Activated gamma-delta T cell (primary cell): Measurements from ENCODE around the gene DENND2D.
"Not testable (repeated sequence)": the region's sequence is repeated elsewhere in the genome, so short reads cannot be mapped to it uniquely, and the experiment has no call there.

ENCODE experiments used
- DNase-seq: peaks from one replicate; lab custom pipeline; 2025; lab: John Stamatoyannopoulos, UW

DENND2D gene

DNA sequence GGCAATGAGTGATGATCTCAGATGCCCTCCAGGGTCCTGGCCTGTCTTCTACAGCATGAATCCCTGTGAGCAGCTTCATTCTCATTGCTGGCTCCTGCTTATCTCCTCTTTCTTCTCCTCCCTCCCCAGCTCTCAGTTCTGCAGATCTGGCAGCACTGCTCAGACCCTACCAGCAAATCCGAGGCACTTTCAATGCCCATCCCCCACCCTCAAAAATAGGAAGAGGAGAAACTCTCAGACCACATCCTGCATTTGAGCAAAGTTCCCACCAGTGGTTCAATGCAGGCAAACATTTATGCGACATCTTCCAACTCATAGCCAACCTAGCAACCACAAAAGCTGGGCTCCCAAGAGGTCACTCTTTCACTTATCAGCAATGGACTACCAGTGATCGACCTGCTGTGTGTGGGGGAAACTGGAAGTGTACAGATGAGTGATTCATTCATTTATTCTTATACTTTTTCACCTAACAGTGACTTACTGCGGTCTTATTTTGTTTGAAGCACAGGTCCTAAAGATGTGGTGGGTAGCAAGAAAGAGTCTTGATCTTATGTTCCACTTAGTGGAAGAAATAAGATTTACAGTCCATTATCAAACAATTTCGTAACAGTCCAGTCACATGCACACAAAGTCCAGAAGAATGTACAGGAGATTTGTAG, 21.3 kb upstream of the DENND2D start:
- DNase-seq: no peak

DNA sequence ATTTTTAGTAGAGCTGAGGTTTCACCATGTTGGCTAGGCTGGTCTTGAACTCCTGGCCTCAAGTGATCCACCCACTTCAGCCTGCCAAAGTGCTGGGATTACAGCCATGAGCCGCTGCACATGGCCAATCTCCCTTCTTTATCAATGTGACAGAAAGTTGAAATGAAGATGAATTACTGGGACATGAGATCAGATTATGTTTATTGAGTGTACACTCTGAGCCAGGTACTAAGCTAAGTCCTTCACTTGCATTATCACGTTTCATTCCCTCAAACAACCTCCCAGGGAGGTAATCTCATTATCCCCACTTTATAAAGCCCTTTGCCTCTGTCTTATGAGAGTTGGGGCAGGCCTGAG, 20.8 kb upstream of the DENND2D start:
- DNase-seq: no peak

DNA sequence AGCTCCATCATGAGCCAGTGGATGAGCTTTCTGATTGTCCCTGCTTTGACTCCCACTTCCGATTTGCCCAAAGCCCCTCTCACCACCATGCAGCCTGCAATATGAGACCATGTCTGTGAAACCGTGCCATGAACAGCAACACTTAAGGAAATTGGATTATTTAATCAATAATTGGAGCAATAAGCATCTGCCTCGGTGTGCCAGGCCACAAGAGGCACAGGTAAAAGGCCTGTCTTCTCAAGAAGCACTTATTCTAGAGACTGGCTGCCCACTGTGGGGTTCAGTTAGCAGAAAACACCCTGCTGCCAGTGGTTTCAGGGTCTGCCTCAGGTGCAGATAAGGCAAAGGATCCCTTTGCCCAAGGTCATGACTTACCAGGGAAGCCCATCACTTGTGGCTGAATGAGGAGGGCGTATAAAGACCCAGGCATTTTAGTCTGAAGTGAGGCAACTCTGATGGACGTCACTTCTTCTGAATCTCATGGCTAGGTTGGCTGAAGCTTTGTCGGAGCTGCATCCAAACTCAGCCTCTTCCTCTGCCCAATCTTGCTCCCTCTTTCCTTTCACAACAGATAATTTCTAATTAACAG, 19.9 kb upstream of the DENND2D start:
- DNase-seq: no peak

DNA sequence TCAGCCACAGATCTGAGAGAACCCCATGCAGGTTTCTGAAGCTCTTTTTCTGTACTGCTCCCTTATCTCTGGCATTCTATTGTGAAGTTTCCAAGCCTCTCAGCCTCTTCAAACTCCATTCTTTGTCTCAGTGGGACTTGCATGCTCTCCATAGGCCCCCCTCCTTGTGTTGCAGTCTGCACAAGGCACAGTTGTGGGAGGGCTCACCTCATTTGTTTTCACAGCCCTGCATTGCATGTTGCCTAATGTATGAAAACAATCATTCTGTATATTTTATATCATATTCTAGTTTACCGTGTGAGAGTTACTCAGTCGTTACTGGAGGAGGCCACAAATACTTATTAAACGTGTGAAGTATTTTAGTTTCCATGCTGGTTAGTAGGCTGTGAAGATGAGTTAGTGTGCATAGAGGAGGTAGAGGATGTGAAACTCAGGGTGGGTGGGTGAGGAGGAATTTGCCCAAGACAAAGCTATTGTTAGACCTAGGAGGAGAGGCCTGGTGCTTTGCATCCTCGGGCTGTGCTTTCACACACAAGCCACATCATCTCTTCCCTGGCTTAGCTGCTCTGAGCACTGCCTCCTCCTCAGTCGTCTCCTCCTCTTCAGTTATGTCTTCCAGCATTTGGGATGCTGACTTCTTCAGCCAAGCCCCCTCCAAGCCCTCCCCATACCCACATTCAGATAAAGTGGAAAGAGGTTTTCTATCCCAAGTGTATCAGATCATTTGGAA, 19.3 kb upstream of the DENND2D start:
- DNase-seq: no peak

DNA sequence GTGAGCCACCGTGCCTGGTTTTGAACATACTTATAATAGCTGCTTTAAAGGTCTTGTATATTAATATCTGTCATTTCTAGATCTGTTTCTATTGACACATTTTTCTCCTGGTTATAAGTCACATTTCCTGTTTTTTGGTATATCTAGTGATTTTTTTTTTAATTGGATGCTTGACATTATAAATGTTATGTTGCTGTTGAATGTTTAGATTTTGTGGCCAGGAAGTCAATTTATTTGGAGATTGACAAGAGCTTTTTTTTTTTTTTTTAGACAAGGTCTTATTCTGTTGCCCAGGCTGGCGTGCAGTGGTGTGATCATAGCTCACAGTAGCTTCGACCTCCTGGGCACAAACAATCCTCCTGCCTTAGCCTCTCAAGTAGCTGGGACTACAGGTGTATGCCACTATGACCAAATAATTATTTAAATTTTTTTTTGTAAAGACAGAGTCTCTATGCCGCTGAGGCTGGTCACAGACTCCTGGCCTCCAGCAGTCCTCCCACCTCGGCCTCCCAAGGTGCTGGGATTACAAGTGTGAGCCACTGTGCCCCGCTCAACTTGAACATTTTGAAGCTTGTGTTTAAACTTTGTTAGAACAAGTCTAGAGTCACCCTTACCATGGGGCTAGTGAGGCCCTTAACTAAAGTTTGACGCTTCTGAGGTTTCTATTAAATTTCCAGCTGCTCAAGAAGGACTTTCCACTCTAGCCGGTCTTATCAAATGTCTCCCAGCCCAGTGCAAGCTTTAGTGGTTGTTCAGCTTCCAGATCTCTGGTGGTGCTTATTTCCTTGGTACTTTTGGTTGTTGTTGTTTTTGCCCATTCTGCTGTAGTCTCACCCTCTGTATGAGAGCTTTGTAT, 18.5 kb upstream of the DENND2D start:
- DNase-seq: no peak

DNA sequence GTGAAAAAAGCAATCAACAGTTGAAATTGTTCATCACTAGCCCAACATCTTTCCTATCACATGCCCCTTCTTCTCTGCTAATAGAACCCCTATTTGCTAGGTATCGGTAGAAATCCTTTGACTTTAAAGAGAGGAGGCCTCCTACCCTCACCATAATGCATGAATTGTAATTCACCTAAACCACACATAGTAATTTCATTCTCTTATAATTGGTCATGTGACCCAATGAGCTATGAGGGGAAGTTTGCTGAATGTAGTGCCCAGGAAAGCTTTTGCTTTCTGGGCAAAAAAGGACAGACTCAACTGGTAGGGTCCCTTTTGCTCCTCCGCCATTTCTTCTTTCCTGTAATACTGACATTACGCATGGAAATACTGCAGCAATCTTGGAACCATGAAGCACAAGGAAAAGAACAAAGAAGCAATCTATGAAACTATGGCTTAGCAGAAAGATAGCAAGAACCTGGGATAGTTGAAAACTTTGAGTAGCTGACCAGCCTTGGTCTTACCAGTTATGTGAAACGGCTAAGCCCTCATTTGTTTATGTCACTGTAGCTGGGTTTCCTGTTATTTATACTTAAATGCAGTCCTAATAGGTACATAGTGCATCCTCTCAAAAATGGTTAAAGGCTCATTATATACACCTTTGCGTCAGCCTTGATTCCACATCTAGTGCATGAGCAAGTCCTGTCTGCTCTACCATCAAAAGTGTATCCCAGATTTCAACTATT, 16.9 kb upstream of the DENND2D start:
- no peak for DNase-seq

DNA sequence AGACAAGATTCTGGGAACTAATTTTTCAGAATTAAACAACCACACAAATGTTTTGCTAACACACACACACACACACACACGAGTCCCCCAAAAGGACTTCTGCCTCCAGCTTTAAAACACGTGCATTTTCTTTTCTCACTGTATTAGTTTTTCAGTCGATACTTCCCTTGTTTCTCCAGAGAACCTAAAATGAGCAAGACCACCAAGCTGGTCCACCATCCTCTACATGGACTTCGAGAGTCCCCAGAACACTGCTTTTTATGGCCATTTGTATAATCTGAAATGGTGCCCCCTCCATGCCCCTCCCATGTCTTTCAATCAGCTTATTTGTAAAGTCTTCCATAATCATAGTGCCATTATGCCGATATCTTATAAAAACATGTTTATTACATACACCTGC, 16.3 kb upstream of the DENND2D start:
- DNase-seq: no peak

DNA sequence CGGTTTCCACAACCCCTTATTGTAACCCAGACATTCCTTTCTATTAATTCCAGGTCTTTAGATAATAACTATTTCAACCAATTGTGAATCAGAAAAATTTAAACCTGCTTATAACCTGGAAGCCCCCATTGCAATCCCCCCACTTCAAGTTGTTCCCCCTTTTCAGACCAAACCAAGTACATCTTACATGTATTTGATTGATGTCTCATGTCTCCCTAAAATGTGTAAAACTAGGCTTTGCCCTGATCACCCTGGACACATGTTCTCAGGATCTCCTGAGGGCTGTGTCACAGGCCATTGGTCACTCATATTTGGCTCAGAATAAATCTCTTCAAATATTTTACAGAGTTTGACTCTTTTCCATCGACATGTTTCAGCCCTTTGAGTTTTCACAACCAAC, 14.8 kb upstream of the DENND2D start:
- not testable (repeated sequence) for DNase-seq

DNA sequence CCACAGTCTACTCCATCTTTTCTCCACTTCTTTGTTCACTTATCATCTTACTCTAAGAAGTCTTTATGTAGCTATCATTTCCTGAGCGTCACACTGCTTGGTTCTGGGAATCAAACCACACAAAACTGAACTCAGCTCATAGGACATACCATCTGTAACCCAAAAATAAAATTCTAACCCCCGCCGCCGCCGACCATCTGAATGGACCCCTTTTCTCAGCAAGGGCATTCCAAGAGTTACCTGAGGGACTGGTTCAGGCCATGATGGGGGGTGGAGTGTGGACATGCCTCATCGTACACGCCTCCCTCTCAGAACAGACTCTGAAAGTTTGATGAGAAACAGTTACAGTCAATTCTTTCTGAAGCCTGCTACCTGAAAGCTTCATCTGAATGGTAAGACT, 14.4 kb upstream of the DENND2D start:
- no peak for DNase-seq

DNA sequence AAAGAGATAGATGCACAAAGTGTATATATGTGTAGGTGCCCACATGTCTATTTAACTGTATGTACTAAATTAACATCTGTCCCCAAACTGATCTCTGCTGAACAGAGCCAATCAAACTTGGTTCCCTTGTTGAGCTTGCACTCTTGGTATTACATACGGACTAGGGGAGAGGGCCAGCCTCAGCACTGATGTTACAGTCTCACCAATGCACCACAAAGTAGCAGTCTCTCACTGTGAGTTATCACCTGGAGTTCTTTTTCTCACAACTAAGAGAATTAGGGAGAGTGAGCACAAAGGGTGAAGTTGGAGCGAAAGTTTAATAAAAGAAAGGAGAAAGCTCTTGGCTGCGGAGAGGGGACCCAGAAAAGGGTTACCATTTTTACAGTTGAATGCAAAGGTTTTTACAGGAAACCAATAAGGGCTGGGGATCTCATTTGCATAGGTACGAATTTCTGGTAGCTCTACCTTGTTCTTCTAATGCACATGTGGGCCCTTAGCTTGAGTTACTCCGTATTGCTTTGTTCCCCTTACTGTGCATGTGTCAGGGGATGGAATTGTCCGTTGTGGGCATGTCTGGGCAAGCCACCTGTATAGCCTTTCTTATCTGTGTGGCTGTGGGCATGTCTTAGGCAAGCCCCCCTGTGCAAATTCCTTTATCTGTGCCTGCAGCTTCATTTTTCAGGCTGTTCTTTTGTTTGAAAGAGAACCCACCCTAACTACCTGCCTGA, 13.8 kb upstream of the DENND2D start:
- no peak for DNase-seq

DNA sequence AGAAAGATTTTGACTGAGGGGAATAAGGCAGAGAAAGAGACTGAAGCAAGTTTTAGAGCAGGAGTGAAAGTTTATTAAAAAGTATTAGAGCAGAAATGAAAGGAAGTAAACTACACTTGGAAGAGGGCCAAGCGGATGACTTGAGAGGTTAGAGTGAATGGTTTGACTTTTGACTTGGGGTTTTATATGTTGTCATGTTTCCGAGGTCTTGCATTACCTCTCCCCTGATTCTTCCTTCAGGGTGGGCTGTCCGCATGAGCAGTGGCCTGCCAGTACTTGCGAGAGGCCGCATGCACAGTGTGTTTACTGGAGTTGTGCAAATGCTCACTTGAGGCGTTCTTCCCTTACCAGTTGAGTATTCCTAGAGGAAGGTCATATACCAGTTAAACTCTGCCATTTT, 13.0 kb upstream of the DENND2D start:
- no peak for DNase-seq

DNA sequence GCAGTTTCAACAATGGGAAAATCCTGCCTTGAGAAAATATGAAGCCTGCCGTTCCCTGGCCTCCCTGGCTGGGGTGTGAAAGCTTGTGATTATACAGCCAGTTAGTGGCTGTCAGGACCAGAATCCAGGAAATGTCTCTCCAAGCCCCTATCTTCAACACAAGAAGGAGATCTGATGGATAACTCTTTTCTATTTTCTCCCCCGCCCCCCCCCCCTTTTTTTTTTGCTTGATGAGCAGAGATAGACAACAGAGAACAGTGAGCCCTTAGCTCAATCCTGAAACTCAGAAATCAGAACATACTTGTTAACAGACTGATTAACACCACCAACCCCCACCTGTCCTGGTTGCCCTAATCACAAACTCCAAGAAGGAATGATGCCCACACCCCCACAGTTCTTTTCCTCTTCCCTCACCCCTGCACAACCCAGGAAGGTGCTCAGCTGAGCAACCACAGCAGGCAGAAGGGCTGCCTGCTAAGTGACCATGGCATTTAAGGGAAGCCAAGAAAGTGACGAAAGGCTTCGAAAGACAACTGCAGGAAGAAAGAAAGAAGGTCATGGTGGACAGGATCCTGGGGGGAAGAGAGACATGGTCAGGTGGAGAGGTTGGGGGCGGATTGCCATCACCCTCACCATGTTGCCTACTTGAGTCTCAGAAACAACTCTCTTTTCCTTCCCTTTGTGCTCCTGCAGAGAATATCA, 12.3 kb upstream of the DENND2D start:
- no peak for DNase-seq

DNA sequence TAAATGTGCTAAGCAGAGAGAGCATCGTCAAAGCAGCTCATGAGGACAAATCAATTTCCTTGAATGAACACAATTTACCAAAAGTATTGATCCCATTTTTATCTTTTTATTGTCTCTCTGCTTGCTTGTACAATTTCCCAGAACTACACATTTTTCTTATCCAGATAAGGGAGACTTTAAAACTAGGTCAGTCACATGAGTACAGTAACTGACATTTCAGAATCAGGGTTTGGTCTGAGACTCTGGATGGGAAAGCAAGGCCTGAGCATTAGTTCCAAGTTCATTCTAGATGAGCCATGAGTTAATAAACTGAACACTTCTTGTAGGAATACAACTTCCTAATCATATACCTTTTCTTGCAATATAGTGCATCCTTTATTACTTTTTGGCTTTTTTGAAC, 11.5 kb upstream of the DENND2D start:
- DNase-seq: no peak

DNA sequence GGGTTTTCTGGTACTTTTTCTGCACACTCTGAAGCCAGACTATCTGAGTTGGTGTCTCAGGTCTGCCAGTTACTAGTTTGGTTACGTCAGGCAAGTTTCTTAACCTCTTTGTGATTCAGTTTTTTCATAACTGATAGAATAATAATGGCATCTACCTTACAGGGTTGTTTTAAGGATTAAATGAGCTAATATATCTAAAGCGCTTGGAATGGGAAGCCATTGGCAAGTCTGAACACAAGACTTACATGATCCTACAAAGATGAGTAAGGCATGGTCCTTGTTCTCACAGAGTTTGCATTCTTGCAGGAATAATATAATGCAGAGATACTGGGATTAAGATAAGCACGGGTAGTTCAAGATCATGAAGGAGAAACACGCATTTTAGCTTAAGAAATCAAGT, 9.2 kb upstream of the DENND2D start:
- no peak for DNase-seq

DNA sequence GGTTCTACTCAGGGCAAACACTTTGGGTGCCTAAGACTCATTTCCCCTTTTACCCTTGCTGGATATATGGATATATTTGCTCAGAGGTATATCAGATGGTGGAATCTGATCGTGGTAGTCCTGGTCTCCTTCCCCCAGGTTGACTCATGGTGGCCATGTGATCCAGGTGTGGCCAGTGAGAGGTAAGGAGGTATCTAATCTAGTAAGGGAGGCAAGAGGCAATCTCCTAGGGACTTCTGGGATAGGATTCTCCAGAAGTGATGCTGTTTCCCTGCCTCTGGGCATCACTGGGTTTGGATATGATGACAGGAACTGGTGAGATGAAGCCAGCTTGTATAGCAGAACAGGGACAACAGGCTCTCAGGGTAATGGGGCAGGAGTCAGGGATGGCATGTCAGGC, 8.5 kb upstream of the DENND2D start:
- DNase-seq: no peak

DNA sequence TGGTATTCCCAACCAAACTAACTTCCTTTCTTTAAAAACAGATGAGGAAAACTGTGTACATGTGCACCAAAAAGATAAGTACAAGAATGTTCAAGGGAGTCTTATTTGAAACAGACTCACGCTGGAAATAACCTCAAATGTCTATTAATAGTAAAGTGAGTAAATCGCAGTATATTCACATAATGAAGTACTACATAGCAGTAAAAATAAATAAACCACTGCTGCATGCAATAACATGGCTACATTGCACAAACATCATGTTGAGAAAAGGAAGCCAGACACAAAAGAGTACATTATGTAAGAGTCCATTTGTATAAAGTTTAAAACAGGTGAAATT, 5.2 kb upstream of the DENND2D start:
- no peak for DNase-seq

DNA sequence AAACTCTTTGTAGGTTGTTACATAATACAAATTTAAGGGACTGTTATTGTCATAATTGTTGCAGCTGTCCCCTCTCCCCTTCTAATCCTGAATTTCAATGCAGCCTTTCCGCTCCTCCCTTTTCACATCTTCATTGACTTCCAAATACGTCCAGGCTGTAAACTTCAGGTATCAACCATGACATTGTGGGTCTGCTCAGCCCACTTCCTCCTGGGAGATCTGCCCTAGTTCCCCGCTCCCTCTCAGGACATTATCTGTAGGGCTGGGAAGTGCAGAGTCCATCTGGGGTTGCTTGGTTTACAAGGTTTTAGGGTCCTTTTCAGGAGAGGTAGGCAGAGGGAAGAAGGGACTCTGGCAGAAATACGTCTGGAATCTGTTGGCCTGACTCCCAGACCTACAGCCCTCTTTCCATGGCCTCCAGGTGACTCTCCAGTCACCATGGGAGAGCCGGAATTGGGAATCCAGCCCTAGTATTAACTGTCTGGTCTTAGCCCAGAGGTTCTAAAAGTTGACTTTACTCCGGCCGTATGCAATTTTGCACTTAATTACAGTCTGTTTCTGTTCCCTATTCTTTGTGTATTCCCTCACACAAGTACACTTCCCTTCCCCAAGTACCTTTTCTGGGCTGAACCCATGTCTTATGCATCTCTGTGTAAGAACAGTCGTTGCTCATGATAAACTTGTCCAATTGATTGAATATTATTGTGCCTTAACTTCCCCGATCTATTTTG, 4.7 kb upstream of the DENND2D start:
- DNase-seq: no peak

DNA sequence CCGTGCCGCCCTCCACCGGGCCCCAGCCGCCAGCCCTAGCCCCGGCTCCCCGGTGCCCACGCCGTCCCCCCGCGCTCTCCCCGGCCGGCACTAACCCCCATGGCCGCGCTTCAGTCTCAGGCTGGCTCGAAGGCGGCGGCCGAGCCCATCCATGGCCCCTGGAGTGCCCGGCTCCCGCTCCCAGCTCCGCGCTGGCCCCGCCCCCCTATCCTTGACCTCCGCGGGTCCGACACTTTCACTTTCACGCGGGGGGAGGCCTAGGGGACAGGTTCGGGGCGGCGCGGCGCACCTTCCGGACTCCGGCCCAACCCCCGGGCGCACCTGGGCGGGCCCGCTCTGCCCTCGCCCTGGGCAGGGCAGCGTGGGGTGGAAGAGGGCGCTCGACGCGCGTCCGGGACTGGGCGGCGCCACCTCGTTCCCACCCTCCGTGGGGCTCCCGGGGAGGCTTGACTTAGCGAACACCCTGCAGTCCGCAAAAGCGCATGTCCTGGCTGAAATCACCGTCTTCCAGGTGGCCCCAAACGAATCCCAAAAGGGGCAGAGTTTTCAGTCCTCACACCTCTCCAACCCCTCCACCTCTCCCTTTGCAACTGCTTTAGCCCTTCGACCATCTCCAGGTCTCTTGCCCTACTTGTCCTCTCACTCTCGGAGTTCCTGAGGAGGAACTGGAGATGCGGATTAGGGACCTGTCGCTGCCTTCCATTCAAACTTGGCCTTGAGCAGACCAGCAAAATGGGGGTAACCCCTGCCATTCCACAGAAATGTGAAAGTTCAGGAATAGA, 3.9 kb upstream of the DENND2D start:
- DNase-seq: peak; percentile 61

DNA sequence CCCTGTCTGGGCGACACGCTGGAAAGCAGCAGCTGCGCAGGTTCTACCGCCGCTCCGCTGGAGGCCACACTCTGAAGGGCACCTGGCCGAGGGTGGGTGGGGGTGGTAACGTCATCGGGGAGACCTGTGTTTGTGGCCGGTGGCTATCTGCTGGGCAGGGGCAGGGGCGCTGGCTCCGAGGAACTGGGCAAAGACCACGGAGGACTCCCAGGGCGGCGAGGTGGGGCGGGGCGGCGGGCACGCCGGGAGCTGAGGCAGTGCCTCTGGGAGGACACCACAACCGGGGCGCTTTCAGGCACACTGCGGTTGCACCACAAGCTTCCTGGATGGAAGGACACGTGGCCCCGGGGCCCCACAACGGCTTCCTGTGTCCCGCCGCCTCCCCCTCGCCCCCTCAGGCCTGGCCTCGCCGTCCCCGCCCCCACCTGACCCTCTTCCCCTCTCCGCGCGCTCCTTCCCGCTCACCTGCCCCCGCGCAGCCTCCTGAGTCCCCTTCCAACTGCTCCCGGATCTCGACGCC, 3.3 kb upstream of the DENND2D start:
- peak; percentile 77 for DNase-seq
